HG03342 (cell line): ENCODE results near the gene AGAP1.
"Not testable (repeated sequence)": the region's sequence is repeated elsewhere in the genome, so short reads cannot be mapped to it uniquely, and the experiment has no call there.

Experiments used
- ATAC-seq: cut with Tn5 transposase; IDR thresholded peaks from one replicate; pipeline ENCODE4 v1.9.1; 2021; ENCODE audit warnings: mild to moderate bottlenecking, moderate library complexity; ENCODE audit not compliant: unreplicated experiment

The AGAP1 gene

DNA sequence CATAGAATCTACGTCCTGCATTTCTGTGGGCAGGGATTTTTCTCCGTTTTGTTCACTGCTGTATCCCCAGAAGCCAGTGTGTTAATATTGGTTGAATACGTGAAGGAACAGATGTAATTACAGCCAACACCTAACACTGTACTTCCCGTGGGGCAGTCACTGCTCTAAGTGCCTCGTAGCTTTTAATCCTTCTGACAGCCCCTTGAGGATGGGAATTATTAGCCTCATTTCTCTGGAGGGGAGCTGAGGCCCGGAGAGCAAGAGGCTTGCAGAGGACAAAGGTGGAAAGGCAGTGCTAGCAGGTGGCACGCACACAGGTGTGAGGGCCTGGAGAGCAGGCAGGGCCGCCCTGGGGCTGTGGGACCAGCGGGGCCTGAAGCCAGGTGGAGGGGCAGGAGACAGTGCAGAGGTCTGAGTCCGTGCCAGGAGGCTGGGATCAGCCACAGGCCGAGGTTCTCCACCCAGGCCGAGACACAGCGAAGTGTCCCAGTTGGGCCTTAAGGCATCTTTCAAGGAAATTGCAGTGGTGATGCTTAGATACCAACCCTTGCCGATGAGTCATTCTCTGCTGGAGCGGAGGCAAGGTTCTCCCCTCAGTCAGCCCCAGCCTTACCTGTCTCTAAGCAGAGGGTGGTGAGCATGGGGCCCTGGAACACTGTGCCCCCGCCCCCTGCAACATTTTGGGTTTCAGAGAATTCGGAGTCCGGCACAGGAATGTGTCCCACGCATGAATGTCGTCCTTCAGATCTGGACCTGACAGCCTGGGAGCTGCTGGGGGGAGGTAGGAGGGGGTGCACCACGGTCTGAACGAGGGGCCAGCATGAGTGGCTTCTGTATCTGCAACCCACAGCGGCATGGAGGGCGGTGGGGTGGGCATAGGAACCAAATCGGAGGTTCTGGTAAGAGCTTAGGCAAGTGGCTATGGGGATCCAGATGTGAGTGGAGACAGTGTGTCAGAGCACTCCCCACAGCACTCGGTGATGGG lies 551.7 kb downstream of the AGAP1 start:
- ATAC-seq = no peak

DNA sequence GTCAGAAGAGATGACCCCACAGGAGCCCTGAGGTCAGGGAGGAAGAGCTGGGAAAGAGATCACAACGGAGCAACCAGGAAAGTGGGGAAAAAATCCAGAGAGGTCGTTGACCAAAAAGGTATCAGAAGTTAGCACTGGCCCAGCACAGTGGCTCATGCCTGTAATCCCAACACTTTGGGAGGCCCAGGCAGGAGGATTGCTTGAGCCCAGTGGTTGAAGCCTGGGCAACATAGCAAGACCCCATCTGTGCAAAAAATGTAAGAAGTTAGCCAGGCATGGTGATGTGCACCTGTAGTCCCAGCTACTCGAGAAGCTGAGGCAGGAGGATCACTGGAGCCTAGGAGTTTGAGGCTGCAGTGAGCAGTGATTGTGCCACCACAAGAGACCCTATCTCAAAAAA lies 552.9 kb downstream of the AGAP1 start:
- no peak for ATAC-seq

DNA sequence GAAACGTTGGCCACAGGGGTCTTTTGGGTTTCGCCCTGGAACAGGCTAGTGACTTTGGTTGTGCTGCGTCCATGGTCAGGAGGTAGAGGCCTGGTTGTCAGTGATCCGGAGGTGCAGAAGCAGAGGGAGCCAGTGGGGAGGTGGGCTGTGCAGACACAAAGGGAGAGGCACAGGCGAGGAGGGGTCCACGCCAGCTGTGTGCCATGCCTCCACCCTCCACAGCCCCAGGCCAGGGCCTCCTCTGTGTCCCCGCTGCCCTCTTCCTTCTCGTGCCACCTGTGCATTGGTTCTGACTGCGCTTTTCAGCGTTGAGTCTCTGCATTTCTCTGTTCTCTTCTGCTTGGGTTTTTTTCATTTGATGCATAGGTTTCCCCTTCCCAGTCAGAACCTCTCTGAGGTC lies 553.3 kb downstream of the AGAP1 start:
- no peak for ATAC-seq

DNA sequence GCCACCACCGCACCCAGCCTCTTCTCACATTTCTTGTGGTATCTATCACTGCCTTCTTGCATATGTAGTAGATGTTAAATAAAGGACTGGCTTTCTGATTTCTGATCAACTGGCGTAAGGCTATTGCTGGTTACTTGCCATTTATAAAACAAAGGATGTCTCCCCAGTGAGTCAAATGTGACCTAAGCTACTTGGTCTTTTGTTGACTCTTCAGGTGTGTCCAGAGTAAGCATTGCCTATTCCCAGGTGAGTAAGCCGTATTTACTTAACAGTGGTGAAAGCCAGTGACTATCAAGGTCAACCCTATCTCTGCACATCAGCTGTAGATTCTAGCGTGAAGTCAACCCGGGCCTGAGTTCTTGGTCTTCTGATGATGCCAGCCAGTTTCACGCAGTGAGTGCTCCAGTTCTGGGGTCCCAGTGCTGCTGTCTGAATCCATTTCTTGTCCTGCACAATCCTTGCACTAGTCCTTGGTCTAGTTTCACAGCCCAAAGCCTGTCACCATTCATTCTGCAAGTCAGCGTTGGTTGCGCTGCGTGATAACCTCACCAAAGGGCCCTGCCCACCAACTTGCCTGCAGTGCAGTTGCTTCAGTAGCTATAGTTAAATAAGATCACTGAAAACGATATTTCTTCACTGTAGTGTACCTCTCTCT lies 554.2 kb downstream of the AGAP1 start:
- no peak for ATAC-seq

DNA sequence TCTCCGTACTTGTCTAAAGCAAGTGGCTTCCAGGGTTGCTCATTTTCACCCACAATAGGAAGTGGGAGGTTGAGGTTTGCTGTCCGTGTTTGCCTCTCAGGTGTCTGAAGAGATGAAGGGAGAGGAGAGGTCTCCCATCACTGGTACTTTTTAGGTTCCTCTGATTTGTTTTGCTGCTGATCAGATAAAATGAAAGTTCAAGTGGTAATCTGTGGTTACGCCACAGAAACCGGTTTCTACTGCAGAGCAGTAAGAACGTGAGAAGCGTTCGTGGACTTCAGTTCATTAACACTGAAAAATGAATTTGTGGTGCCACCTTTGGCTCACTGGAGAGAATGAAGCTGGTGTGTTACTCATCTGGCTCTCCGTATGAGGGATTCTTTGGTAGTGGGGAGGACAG lies 556.1 kb downstream of the AGAP1 start:
- ATAC-seq = no peak

DNA sequence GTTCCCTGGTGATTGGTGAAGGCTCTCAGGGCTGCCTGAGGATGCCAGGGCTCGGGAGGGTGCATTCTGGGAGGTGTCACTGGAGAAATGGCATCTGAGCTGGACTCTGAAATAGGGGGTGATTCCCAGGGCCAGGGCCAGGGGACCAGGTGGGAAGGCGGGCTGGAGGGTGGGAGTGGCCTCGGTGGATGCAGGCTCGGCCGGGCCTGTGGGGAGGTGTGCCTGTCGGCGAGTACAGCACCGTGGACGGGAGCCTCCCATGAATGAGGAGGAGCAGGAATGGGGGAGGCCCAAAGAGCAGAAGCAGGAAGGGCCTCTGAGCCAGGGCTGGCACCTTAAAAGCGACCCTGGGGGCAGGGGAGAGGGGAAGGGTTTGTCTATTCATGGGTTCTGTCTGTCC lies 557.5 kb downstream of the AGAP1 start:
- ATAC-seq = no peak

DNA sequence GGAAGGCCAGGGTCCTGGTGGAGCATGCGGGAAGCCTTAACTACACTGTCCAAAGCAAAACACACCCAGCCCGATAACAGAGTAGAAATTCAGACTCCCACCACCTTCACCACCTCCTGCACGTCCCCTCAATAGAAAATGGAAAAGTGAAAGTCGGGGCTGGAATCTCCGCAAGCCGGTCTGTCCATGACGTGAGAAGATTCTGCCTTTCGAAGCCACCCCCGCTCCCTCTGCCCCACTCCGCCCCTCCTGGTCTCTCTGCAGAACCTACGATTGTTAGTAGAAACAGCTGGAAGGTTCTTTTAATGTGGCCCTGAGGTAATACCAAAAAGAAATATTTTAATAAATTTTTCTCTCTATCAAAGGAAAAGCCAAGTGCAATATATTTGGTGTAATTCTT lies 558.0 kb downstream of the AGAP1 start:
- no peak for ATAC-seq

DNA sequence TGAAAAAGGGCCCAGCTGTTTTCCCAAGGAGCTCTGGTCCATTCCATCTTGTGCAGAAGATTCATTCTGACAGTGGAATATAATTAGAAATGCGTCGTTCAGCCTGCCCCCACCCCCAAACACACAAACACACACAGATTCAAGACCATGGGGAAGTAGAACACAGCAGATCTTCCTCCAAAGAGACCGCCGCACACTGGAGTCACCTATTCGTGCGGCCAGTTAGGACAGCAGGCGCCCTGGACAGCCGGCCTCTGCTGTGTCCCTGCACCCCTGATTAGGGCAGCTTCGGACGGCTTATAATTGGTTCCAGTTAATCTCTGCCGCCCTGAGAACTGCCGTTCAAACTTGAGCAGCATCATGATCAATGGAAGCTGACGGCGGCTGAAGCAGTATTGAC lies 558.4 kb downstream of the AGAP1 start:
- ATAC-seq = no peak

DNA sequence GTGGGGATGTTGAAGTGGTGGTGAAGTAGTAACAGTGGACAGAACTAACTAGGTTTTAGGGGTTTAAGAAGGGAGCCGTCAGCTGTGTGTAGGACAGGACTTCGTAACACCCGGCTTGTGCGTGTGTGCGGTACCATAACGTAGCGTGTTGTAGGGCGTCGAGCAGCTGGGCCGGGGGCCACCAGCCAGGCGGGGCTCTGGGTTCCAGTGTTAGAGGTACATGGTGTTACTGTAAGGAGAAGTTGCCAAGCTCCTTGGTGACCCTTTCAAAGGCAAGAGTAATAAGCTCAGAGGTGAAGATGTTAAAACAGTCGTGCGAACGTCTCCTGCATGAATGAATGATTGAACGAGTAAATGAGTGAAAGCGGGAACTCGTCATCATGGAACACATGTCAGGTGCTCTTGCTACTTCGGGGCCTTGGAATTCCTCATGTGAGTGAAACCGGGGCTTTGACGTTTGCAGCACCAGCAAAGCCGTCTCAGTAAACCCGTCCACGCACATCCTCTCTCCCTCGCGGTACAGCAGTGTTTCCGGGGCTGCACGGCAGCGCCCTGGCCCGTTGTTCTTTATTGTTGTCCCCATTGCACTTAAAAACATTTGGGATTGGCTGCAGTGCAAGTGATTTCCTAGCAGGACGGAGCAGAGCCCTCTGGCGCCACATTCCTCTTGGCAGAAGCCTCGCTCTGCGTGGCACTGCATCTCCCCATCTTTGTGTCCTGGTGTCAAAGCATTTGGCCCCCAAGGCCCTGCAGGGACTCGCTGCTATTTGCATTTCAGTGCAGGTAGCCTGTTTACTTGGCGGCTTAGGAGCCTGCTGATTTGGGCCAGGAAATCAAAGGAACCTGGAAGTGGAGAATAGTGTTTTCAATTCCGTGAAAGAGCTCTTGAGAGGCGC lies 559.3 kb downstream of the AGAP1 start:
- no peak for ATAC-seq

DNA sequence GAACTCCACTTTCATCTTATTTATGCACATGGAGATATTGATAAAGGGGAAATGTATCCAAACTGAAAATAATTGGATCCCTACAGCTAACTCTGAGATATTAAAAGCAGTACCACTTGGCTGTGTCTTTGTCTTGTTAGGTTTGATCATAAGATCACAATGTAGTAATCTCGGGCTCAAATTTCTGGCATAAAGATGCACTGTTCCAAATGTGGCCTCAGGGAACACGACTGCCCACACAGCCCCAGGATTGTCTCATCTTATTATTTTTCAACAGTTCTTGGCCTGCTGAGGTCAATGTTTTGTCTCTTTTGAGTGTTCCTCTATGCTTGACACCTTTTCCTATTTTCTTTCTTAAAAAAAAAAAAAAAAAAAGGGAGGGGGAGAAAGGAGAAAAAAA lies 560.3 kb downstream of the AGAP1 start:
- no peak for ATAC-seq

GRCh38 chr2:236054621-236055305 lies 560.9 kb downstream of the AGAP1 start:
- ATAC-seq = no peak

DNA sequence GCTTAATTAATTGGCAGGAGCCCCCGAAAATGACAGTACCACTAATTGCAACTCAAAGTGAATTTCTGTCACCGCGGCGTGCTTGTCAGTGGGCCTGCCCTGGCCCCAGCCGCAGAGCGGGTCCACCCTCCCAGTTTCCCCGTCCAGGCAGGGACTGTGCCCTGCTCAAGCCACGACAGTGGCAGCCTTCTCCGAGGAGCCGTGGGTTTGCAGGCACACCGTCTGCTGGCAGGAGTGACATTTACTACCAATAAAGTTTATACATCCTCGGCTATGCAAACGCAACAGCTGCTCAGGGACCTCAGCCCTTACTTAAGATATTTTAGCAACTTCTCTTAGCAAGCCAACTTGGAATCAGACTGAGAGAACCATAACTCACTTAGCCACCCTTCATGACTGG lies 561.6 kb downstream of the AGAP1 start:
- ATAC-seq = no peak

DNA sequence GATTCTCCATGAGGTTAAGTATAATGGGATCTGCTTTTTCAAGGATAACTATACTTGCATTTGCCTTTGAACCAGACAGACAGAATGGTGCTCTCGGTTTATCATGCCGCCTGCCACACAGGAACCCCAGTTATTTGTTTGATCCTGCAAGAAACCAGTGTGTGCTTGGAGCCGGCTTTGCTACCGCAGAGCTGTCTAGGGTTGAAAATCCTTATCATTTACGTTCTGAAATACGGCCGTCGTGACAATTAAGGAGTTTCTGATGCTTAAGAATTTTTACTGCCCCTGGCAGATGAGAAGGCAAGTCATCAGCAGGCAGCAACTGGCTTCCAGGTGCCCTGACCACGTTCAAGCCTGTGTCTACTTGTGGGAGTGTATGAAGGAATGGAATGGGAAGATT lies 562.3 kb downstream of the AGAP1 start:
- ATAC-seq = no peak

DNA sequence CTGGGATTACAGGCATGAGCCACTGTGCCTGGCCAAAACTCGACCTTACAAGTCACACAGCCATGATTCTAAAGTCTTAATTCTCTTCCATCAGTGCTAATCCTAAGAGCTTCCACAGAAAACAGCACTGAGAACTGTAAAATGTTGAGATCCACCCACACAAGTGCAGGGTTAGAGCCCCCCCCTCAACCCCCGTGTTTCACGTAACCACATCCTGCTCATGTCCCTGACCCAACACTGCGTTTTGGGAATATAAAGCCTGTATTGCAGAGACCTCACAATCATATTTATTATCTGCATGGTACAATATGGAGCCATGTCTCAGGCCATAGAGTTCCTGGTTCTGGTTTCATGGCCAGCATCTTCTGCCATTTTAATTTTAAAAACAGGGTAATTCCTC lies 563.5 kb downstream of the AGAP1 start:
- no peak for ATAC-seq

GRCh38 chr2:236061497-236061896 lies 567.7 kb downstream of the AGAP1 start:
- no peak for ATAC-seq

DNA sequence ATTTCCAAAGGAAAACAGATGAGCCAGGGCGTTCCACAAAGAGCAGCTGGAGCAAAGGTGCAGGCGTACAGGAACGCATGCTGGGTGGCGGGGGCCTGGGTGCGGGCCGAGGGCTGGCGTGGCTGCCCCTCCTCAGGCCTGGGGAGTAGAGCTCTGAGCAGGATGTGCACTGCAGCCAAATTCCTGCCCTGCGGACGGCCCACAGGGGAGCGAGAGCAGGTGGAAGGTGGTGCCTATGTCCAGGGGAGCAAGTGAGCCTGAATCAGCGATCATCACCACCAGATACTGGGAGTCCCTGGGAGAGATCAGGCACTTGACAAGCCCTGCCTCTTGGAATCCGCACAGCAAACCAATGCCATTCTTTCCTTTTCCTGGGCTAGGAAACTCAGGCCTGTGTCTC lies 568.1 kb downstream of the AGAP1 start:
- no peak for ATAC-seq

GRCh38 chr2:236062806-236063205 lies 569.0 kb downstream of the AGAP1 start:
- ATAC-seq = not testable (repeated sequence)

GRCh38 chr2:236063994-236064393 lies 570.2 kb downstream of the AGAP1 start:
- no peak for ATAC-seq

DNA sequence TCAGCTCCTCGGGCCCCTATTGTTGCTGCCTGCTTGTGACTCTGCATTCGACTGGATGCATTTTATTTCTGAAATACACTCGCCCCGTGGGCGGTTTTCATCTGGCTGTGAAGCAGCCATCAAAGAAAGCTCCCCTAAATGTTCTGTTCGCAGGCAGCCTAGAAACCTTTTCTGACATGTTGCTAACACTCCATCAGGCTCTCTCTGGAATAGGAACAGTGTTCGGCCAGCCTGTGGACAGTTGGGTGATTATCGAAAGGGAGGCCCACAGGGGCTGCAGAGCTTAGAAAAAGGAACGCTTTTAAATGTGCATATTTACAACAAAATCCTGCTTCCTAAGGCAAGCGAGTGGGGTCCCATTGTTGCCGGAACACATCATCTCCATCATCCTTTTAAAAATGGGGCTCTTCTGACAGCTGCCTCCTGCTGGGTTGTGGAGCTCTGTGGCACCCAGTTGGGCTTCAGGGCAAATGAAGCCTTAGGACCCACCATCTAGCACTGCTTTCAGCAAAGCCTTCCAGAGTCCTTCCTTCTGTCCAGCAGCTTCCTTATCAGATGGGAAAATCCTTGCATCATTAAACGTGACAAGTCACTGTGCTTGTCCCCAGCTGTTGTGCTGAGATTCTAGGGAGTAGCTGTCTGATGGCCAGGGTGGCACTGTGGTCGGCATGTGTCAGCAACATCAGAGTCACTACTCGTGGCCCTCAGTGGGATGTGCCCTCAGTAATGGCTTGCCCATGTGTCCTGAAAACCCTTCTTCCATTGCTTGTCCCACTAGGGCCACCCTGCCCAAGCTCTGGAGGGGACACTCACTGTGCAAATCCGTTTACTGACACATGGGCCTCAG lies 571.7 kb downstream of the AGAP1 start:
- no peak for ATAC-seq

DNA sequence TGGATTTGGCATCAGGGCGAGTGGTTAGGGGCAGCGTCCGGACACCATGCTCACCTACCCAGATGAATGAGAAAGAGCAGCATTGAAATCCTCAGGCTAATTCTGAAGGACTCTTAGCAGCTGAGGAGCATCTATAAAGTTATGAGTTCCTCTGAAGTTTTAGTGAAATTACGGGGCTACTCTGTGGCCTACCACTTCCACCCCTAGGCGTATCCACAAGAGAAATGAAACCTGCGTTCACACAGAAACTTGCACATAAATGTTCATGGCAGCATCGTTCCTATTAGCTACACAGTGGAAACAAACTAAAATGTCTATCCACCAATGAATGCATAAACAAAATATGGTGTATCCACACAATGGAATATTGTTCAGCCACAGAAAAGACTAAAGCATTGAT lies 576.4 kb downstream of the AGAP1 start:
- ATAC-seq = no peak
